GM12874 (cell line): ENCODE measurements around the gene TNFRSF4.

Source experiments
- CTCF ChIP-seq: IDR thresholded peaks from 2 replicates; pipeline ENCODE4 v1.5.1; 2011; ENCODE audit warnings: low read depth, mild to moderate bottlenecking, control low read depth, low read length, moderate library complexity; ENCODE audit not compliant: insufficient read depth

TNFRSF4 gene

DNA sequence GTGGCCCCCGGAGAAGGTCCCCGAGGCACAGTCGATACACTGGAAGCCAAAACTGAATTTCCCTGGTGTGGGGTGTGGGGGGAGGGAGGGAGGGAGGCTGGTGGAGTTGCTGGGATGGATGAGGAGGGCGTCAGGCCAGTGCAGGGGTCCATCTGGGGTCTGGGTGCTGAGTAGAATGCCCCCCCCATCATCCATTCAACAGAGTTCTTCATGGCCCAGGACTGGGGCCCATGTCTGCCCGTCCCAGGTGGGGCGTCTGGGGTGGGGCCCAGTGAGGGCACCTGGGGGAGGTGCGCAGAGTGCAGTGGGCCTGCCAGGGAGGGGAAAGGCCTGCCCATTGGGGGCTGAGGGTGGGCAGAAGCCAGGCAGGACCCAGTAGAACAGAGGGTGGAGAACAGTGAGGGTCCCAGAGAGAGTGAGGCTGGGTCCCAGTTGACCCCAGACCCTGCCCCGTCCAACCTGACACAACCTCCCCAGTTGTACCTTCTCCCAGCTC lies 9.5 kb downstream of the TNFRSF4 start:
- no peak for TF ChIP-seq CTCF

GRCh38 chr1:1203561-1204424 lies 10.2 kb downstream of the TNFRSF4 start:
- TF ChIP-seq CTCF: no peak

DNA sequence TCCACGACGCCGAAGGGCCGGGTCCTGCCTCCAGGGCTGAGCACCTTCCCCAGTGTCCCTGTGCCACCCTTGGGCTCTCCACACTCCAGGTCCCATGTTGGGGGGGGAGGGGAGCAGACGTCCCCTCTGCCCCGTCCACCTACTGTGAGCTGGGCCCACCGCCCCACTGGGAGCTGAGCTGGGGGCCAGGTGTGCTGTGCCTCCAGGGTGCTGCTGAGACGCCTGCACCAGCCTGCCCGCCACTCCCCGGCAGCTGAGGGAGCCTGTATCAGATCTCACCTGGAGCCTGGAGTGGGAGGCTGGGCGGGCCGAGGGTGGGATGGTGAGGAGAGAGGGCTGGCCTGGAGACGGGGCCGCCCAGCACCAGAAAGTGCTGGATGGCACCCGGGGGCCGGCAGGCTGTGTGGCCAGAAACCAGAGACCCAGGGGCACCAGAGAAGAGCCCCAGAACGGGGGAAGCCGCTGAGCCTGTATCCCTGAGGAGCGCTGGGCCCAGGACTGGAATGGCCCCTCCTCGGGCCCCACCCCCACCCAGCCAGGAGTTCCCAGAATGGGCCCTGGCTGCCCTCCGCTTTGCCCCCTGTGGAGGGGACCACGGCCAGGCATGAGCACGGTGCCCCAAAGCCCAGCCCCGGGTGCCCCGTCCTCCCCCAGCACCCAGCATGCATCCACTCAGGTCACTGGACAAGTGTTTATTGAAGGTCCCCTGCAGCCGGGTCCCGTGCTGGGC lies 11.0 kb downstream of the TNFRSF4 start:
- TF ChIP-seq CTCF: no peak

DNA sequence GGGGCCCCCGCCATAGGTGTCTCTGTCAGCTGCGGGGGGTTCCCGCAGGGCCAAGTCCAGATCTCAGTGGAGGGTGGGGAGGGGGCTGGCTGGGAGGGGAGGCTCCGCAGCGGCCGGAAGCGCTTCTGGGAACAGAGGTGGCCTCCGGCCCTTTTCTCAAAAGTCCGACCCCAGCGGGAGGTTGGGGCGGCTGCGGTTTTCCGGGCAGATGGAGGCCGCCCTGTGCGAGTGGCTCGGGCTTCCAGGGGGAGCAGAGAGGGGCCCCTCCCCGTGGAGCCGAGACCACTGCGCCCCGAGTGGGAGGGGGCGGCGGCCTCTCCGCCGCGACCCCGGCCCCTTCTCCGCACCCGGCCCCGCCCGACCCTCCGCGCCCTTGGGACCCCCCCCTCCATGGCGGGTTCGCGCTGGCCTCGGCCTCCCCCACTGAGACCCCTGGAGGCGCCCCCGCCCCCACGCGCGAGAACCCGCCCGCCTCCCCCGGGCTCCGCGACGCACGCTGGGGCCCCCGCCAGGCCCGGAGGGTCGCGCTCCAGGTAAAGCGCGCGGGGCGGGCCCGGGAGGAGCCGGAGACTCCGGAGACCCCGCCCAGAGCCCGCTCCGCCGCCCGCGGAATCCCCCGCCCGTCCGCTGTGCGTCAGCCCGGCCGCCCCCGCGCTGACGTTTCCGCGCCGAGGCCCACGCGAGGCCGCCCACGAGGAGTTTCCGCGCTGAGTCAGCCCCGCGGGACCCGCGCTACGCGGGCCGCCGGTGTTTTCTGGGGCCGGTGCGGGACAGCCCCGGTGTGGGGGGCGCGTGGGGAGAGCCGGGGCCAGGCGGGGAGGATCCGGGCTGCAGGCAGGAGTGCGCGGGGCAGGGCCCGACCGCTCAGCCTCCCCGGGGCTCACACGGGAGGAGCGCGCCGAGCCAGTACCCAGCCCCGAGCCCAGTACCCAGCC lies 12.8 kb downstream of the TNFRSF4 start:
- TF ChIP-seq CTCF: no peak

- no peak for TF ChIP-seq CTCF
These were observed 13.7 kb downstream of the TNFRSF4 start for GRCh38 chr1:1199961-1200875.

DNA sequence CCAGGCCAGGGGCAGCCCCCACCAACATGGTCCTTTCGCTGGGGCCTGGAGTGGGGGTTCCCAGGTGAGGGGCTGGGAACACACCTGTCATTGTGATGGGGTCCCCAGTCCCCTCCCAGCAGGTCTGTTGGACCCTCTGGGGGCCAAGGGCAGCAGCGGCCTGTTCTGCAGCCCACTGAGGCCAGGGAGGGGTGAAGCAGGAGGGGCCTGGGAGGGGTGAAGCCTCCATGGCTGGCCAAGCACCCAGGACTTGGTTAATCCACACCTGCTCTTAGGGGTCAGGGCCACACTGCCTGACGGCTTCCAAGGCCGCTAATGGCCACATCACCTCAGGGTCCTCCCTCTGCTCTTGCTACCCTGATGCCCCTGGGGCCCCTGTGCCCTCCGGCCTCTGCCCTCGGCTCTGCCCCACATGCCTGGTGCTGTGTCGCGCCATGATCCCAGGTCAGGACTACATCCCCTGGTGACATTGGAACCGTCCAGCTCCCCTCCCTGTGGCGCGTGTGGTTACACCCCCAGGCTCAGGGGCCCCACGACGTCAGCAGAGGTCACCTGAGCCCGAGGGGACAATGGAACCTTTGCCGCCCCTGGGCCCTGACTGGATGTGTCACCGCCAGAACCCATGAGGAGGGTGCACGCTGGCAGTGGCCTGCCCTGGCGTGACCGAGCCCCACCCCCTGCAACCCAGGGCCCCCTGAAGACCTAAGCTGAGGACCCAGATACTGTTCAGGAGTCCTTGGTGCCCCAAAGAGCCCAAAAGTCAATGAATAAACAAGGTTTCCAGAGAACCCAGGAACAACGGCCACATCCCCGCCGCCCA lies 14.6 kb downstream of the TNFRSF4 start:
- TF ChIP-seq CTCF: no peak
